Stomach (tissue), 9 donors: ENCODE results near the gene PLCB3. TPM values are rescaled to one million over a fixed set of nuclear protein-coding genes. Genes with fewer than 3 reads are reported as not detected.
A peak's percentile ranks its signal among the peaks of the same experiment; 100 is the strongest.

Source experiments
- DNase-seq, 2 donors: peaks; one replicate each; pipeline versions ENCODE4 v3.0.0 to v3.0.0-alpha.2; 2013 to 2019
- H3K27ac ChIP-seq, 5 donors: fragments of 200-600 bp in 4 of 5; sonication (generic) in 4 of 5; one replicate each; pipeline ENCODE4 v1.5.1; 2013 to 2019; ENCODE audit warnings: mild to moderate bottlenecking in 1 of 5, moderate library complexity in 1 of 5
- H3K27me3 ChIP-seq, 3 donors: fragments of 200-600 bp; sonication (generic); one replicate each; pipeline ENCODE4 v1.5.1; 2017 to 2019; ENCODE audit warnings: mixed run types in 1 of 3
- H3K36me3 ChIP-seq, 4 donors: fragments of 200-600 bp; sonication (generic); 1 replicate in 3 of 4; 2 replicates in 1 of 4; pipeline ENCODE4 v1.5.1; 2016 to 2019
- H3K4me1 ChIP-seq, 4 donors: fragments of 200-600 bp; sonication (generic); one replicate each; pipeline ENCODE4 v1.5.1; 2016 to 2019
- H3K4me3 ChIP-seq, 4 donors: fragments of 200-600 bp; sonication (generic) in 3 of 4; one replicate each; pipeline ENCODE4 v1.5.1; 2016 to 2019; ENCODE audit warnings: mild to moderate bottlenecking in 1 of 4
- H3K9me3 ChIP-seq, 4 donors: fragments of 200-600 bp; sonication (generic); one replicate each; pipeline ENCODE4 v1.5.1; 2016 to 2019
- CTCF ChIP-seq, 7 experiments: fragments of 450-650 bp in 4 of 7; fragments of 200-600 bp in 3 of 7; sonication (generic) in 3 of 7; IDR thresholded peaks; one replicate each; pipeline ENCODE4 v1.5.1; 2016 to 2019; ENCODE audit warnings: antibody characterized with exemption in 7 of 7, control low read depth in 2 of 7, mild to moderate bottlenecking in 1 of 7
- EP300 ChIP-seq: sonication (generic); formaldehyde crosslinking; IDR thresholded peaks from one replicate; pipeline ENCODE4 v1.6.1; 2017; ENCODE audit warnings: antibody characterized with exemption
- POLR2A ChIP-seq, 4 donors: fragments of 450-650 bp; IDR thresholded peaks; one replicate each; pipeline ENCODE4 v1.6.1; 2016; ENCODE audit warnings: antibody characterized with exemption in 4 of 4, control low read depth in 2 of 4, mild to moderate bottlenecking in 1 of 4, moderate library complexity in 1 of 4
- POLR2AphosphoS5 ChIP-seq, 3 donors: sonication (generic); formaldehyde crosslinking; IDR thresholded peaks; one replicate each; pipeline ENCODE4 v1.6.1; 2016; ENCODE audit warnings: antibody characterized with exemption in 3 of 3
- WGBS, 5 donors: extraction: QIAGEN DNeasy Blood & Tissue Kit in 3 of 5; methylation state at CpG; one replicate each; pipeline versions ENCODE4 v1.1.5 to v1.1.7; 2013 to 2018; 5-methylcytosine and 5-hydroxymethylcytosine counted together
- intact Hi-C: fragments of 100-400 bp; cut with DNase I; formaldehyde crosslinking; loops from one replicate; pipeline ENCODE4 v1.15.1; 2023; ENCODE audit warnings: low total_unique reads
- polyA plus RNA-seq, 3 donors: library from polyadenylated mRNA; stranded (reverse); fragments of 200-250 nt; gene quantifications; one replicate each; pipeline ENCODE4 v1.2.3, GENCODE V29; 2013
- total RNA-seq, 5 donors: library from RNA; depleted of rRNA; stranded (reverse); fragments of >200 nt; gene quantifications; one replicate each; pipeline versions ENCODE4 v1.1.0 to v1.2.3, GENCODE V29; 2014 to 2016
- donor health status: healthy with polysubstance abuse.
- donor health status: Bipolar disorder and iron deficiency.
- donor health status: healthy.

The PLCB3 gene
- total and polyA plus RNA-seq, 8 donors, result 12.2 to 154 (median 16.1) TPM

GRCh38 chr11:64268025-64268892, 16.9 kb downstream of the PLCB3 start:
- peak overlapping the region; percentile 92 to 99 (median 95) for H3K27ac ChIP-seq
- H3K4me1 ChIP-seq, result peaks cover 27 to 44% (median 42%) of the 10 kb centered on the region in 4 donors
- H3K36me3 ChIP-seq, result peaks cover 22 to 42% (median 40%) of the 10 kb centered on the region in 4 donors
- no peaks in the 10 kb centered on the region for H3K9me3 ChIP-seq
- intact Hi-C loops, result no loop called here
- TF ChIP-seq POLR2AphosphoS5 (IDR thresholded peaks at IDR 0.05), result peak in 1 of 3 donors; percentile 28
- no peak for TF ChIP-seq CTCF (IDR thresholded peaks at IDR 0.05)
- WGBS, 5 donors, result 30 to 51% (median 40%) methylated on average over 18 to 23 of the region's 23 CpGs
- H3K4me3 ChIP-seq, result peak overlapping the region; percentile 63 to 81 (median 70)
- peak; percentile 69 to 77 for DNase-seq
- no peaks in the 10 kb centered on the region for H3K27me3 ChIP-seq

- 0 to 4% (median 2%) methylated on average over 14 to 34 of the region's 34 CpGs for WGBS, 5 donors
- DNase-seq, result peak; percentile 56 to 79
- H3K4me3 ChIP-seq, result peak overlapping the region; percentile 63 to 81 (median 70)
- peaks cover 17 to 34% (median 32%) of the 10 kb centered on the region in 4 donors for H3K36me3 ChIP-seq
- H3K27me3 ChIP-seq, result no peaks in the 10 kb centered on the region
- TF ChIP-seq POLR2AphosphoS5 (IDR thresholded peaks at IDR 0.05), result no peak
- TF ChIP-seq POLR2A (IDR thresholded peaks at IDR 0.05), result no peak
- TF ChIP-seq EP300, result no peak
- no peak for TF ChIP-seq CTCF (IDR thresholded peaks at IDR 0.05)
- intact Hi-C loops, result no loop called here
- H3K4me1 ChIP-seq, result peaks cover 27 to 51% (median 46%) of the 10 kb centered on the region in 4 donors
- H3K9me3 ChIP-seq, result no peaks in the 10 kb centered on the region
- H3K27ac ChIP-seq, result peak overlapping the region; percentile 92 to 99 (median 95)
Observed at GRCh38 chr11:64268893-64269539, 17.7 kb downstream of the PLCB3 start.

- H3K36me3 ChIP-seq, result peaks cover 14 to 28% (median 25%) of the 10 kb centered on the region in 4 donors
- no peaks in the 10 kb centered on the region for H3K9me3 ChIP-seq
- intact Hi-C loops, result no loop called here
- 0 to 1% (median 0%) methylated on average over 26 to 58 of the region's 58 CpGs for WGBS, 5 donors
- H3K4me1 ChIP-seq, result peaks cover 27 to 55% (median 51%) of the 10 kb centered on the region in 4 donors
- TF ChIP-seq CTCF (IDR thresholded peaks at IDR 0.05), result peak in 1 of 7 experiments; percentile 9
- TF ChIP-seq POLR2A (IDR thresholded peaks at IDR 0.05), result no peak
- TF ChIP-seq POLR2AphosphoS5 (IDR thresholded peaks at IDR 0.05), result peak; percentile 66 to 99 (median 95)
- no peaks in the 10 kb centered on the region for H3K27me3 ChIP-seq
- H3K27ac ChIP-seq, result peak overlapping the region; percentile 93 to 99 (median 95)
- H3K4me3 ChIP-seq, result peak overlapping the region; percentile 63 to 81 (median 70)
- DNase-seq, result peak; percentile 98 to 100
Observed at GRCh38 chr11:64269540-64270220, 18.4 kb downstream of the PLCB3 start.
